HUES48 (cell line): ENCODE measurements around the gene PRR12.

Experiments used
- H3K27ac ChIP-seq: one replicate; pipeline ENCODE4 v1.7.0; 2013; ENCODE audit warnings: low read depth, low read length, inconsistent platforms
- H3K27me3 ChIP-seq: 2 replicates; pipeline ENCODE4 v1.6.1; 2013; ENCODE audit warnings: mild to moderate bottlenecking, low read length; ENCODE audit not compliant: control insufficient read depth, insufficient read depth
- H3K36me3 ChIP-seq: 2 replicates; pipeline ENCODE4 v1.6.1; 2013; ENCODE audit warnings: low read length; ENCODE audit not compliant: control insufficient read depth, insufficient read depth
- H3K4me1 ChIP-seq: 2 replicates; pipeline ENCODE4 v1.6.1; 2013; ENCODE audit warnings: mild to moderate bottlenecking, low read length; ENCODE audit not compliant: control insufficient read depth, insufficient read depth
- H3K4me3 ChIP-seq: 2 replicates; pipeline ENCODE4 v1.5.1; 2013; ENCODE audit warnings: mild to moderate bottlenecking, low read depth, low read length
- H3K9ac ChIP-seq: 2 replicates; pipeline ENCODE4 v1.6.1; 2013; ENCODE audit warnings: mild to moderate bottlenecking, low read depth, low read length, moderate library complexity
- H3K9me3 ChIP-seq: 2 replicates; pipeline ENCODE4 v1.6.1; 2013; ENCODE audit warnings: low read length; ENCODE audit not compliant: control insufficient read depth, insufficient read depth

The PRR12 gene

GRCh38 chr19:49658566-49659442 is 67.8 kb downstream of the PRR12 start:
- Histone ChIP-seq H3K36me3 (peaks cover 88% of the 10 kb centered on the region), H3K9ac (no peak overlapping the region), H3K27me3 (no peaks in the 10 kb centered on the region), H3K27ac (no peak overlapping the region), H3K4me1 (peaks cover 5% of the 10 kb centered on the region; the same call in 1 of the 2 replicates), H3K4me3 (no peak overlapping the region), H3K9me3 (peaks cover 7% of the 10 kb centered on the region; the same call in 1 of the 2 replicates)

GRCh38 chr19:49660338-49660961 is 69.5 kb downstream of the PRR12 start:
- H3K27ac ChIP-seq = no peak overlapping the region
- H3K9me3 ChIP-seq = peaks cover 7% of the 10 kb centered on the region; the same call in 1 of the 2 replicates
- H3K36me3 ChIP-seq = peaks cover 72% of the 10 kb centered on the region

GRCh38 chr19:49662011-49662410 is 71.0 kb downstream of the PRR12 start:
- no peak overlapping the region for H3K9ac ChIP-seq
- no peak overlapping the region for H3K27ac ChIP-seq

More at GRCh38 chr19:49660338-49660961, 69.5 kb downstream of the PRR12 start:
- H3K27me3 ChIP-seq = no peaks in the 10 kb centered on the region
- H3K4me3 ChIP-seq = no peak overlapping the region
- H3K9ac ChIP-seq = no peak overlapping the region
- peaks cover 5% of the 10 kb centered on the region; the same call in 1 of the 2 replicates for H3K4me1 ChIP-seq

GRCh38 chr19:49663224-49663623 is 72.2 kb downstream of the PRR12 start:
- no peaks in the 10 kb centered on the region for H3K4me1 ChIP-seq
- no peak overlapping the region for H3K27ac ChIP-seq
- no peaks in the 10 kb centered on the region for H3K27me3 ChIP-seq
- no peak overlapping the region for H3K9ac ChIP-seq
- peaks cover 7% of the 10 kb centered on the region; the same call in 1 of the 2 replicates for H3K9me3 ChIP-seq
- no peak overlapping the region for H3K4me3 ChIP-seq
- peaks cover 57% of the 10 kb centered on the region for H3K36me3 ChIP-seq

More at GRCh38 chr19:49662011-49662410, 71.0 kb downstream of the PRR12 start:
- peaks cover 57% of the 10 kb centered on the region for H3K36me3 ChIP-seq
- no peaks in the 10 kb centered on the region for H3K27me3 ChIP-seq
- H3K4me1 ChIP-seq = no peaks in the 10 kb centered on the region
- no peak overlapping the region for H3K4me3 ChIP-seq
- peaks cover 7% of the 10 kb centered on the region; the same call in 1 of the 2 replicates for H3K9me3 ChIP-seq

- peak overlapping the region; percentile 81 for H3K9ac ChIP-seq
- H3K4me1 ChIP-seq = no peaks in the 10 kb centered on the region
- peaks cover 56% of the 10 kb centered on the region for H3K36me3 ChIP-seq
- peak overlapping the region; percentile 88 for H3K27ac ChIP-seq
- no peaks in the 10 kb centered on the region for H3K27me3 ChIP-seq
- H3K4me3 ChIP-seq = peak overlapping the region; percentile 86
- peaks cover 7% of the 10 kb centered on the region; the same call in 1 of the 2 replicates for H3K9me3 ChIP-seq
These were observed 73.4 kb downstream of the PRR12 start for GRCh38 chr19:49664171-49665035.

- no peaks in the 10 kb centered on the region for H3K27me3 ChIP-seq
- H3K36me3 ChIP-seq = peaks cover 57% of the 10 kb centered on the region
- no peaks in the 10 kb centered on the region for H3K4me1 ChIP-seq
- H3K27ac ChIP-seq = peak overlapping the region; percentile 88
- H3K4me3 ChIP-seq = peak overlapping the region; percentile 86
- peaks cover 5% of the 10 kb centered on the region; the same call in 1 of the 2 replicates for H3K9me3 ChIP-seq
- peak overlapping the region; percentile 81 for H3K9ac ChIP-seq
These were observed 74.0 kb downstream of the PRR12 start for GRCh38 chr19:49665036-49665350.

GRCh38 chr19:49665351-49666119 is 74.6 kb downstream of the PRR12 start, which contains the start of the genes BCL2L12 and IRF3:
Gene BCL2L12, plus strand, starts transcription at chr19:49665933. Its CDS starts 760 bp downstream, at chr19:49666693.
Gene IRF3, minus strand, starts transcription at chr19:49665857. Its CDS starts 1,019 bp downstream, at chr19:49664838.
- Histone ChIP-seq H3K9ac (peak within 1 kb of the TSS; percentile 81), H3K4me3 (peak within 1 kb of the TSS; percentile 86), H3K27me3 (no peaks in the 10 kb centered on the region), H3K36me3 (peaks cover 55% of the 10 kb centered on the region), H3K4me1 (no peaks in the 10 kb centered on the region), H3K9me3 (no peaks in the 10 kb centered on the region), H3K27ac (peak within 1 kb of the TSS; percentile 88)

GRCh38 chr19:49666120-49666444 is 75.1 kb downstream of the PRR12 start:
- H3K27me3 ChIP-seq = no peaks in the 10 kb centered on the region
- H3K4me1 ChIP-seq = no peaks in the 10 kb centered on the region
- H3K9me3 ChIP-seq = no peaks in the 10 kb centered on the region
- H3K36me3 ChIP-seq = peaks cover 55% of the 10 kb centered on the region
- H3K27ac ChIP-seq = peak overlapping the region; percentile 88
- H3K9ac ChIP-seq = peak overlapping the region; percentile 34
- peak overlapping the region; percentile 86 for H3K4me3 ChIP-seq

GRCh38 chr19:49667473-49667872 is 76.5 kb downstream of the PRR12 start:
- Histone ChIP-seq H3K9ac (no peak overlapping the region), H3K27me3 (no peaks in the 10 kb centered on the region), H3K4me1 (peaks cover 6% of the 10 kb centered on the region; the same call in 1 of the 2 replicates), H3K36me3 (peaks cover 42% of the 10 kb centered on the region), H3K9me3 (no peaks in the 10 kb centered on the region), H3K27ac (no peak overlapping the region), H3K4me3 (no peak overlapping the region)

- Histone ChIP-seq H3K27me3 (no peaks in the 10 kb centered on the region), H3K27ac (no peak overlapping the region), H3K9ac (no peak overlapping the region), H3K4me1 (peaks cover 6% of the 10 kb centered on the region; the same call in 1 of the 2 replicates), H3K36me3 (peaks cover 40% of the 10 kb centered on the region), H3K4me3 (no peak overlapping the region), H3K9me3 (no peaks in the 10 kb centered on the region)
These were observed 78.5 kb downstream of the PRR12 start for GRCh38 chr19:49669516-49669915.
